Ectodermal cell (in vitro differentiated cells): ENCODE data around the gene LIPC.

Experiments used
- H3K27ac ChIP-seq: 2 replicates; pipeline ENCODE4 v1.7.0; 2013; ENCODE audit warnings: mild to moderate bottlenecking, low read depth, low read length; ENCODE audit not compliant: insufficient read depth, poor library complexity, severe bottlenecking
- H3K27me3 ChIP-seq: 2 replicates; pipeline ENCODE4 v1.7.0; 2013; ENCODE audit warnings: mild to moderate bottlenecking, low read length; ENCODE audit not compliant: insufficient read depth, control insufficient read depth, poor library complexity, severe bottlenecking
- H3K36me3 ChIP-seq: one replicate; pipeline ENCODE4 v1.7.0; 2013; ENCODE audit warnings: low read length; ENCODE audit not compliant: control insufficient read depth, insufficient read depth
- H3K4me1 ChIP-seq: one replicate; pipeline ENCODE4 v1.7.0; 2013; ENCODE audit warnings: low read length; ENCODE audit not compliant: control insufficient read depth, insufficient read depth
- H3K4me3 ChIP-seq: 2 replicates; pipeline ENCODE4 v1.7.0; 2013; ENCODE audit warnings: low read depth, low read length, control low read depth; ENCODE audit not compliant: insufficient read depth
- H3K9me3 ChIP-seq: 2 replicates; pipeline ENCODE4 v1.7.0; 2013; ENCODE audit warnings: mild to moderate bottlenecking, low read length, moderate library complexity; ENCODE audit not compliant: control insufficient read depth
- WGBS, 2 experiments: methylation state at CpG; one replicate each; pipeline ENCODE4 v1.1.7; 2013; ENCODE audit warnings: missing lambda C conversion rate in 2 of 2; 5-methylcytosine and 5-hydroxymethylcytosine counted together

Gene LIPC

DNA sequence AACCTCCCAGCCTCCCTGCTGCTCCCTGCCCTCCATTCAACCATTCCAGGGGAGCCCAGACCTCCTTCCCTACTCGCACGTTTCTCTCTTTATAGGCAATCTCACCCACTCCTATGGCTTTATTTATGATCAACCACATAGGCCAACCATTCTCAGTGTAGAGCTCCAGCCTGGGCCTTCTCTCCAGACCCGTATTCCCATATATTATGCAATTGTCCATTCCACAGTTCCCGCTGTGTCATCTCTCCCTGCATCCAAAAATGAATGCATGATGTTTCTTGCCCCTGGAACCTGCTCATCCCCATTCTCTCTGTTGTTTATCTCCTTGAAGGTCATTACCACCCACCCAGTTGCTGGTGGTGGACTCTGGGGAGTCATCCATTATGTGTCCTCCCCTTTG, 140.7 kb downstream of the LIPC start:
- Histone ChIP-seq H3K27ac (no peak overlapping the region), H3K4me1 (no peaks in the 10 kb centered on the region), H3K9me3 (no peaks in the 10 kb centered on the region), H3K27me3 (no peaks in the 10 kb centered on the region), H3K4me3 (no peak overlapping the region), H3K36me3 (no peaks in the 10 kb centered on the region)
- WGBS, 2 experiments: 88 to 90% methylated on average over 4 of the region's 4 CpGs

DNA sequence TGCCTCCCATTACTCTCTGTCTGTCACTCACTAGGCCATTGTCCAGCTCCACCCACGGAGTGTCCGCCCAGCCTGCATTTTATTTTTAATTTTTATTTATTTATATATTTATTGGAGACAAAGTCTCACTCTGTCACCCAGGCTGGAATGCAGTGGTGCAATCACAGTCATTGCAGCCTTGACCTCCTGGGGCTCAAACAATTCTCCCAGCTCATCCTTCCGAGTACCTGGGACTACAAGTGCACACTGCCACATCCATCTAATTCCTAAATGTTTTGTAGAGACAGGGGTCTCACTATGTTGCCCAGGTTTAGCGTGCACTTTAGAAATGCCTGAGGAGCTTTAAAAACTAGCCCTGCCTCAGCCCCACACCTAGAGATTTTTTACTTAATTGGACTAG, 141.5 kb downstream of the LIPC start:
- Histone ChIP-seq H3K27me3 (no peaks in the 10 kb centered on the region), H3K27ac (no peak overlapping the region), H3K4me3 (no peak overlapping the region), H3K4me1 (no peaks in the 10 kb centered on the region), H3K36me3 (no peaks in the 10 kb centered on the region), H3K9me3 (no peaks in the 10 kb centered on the region)
- WGBS, 2 experiments: 90 to 91% methylated on average over 3 to 4 of the region's 4 CpGs

DNA sequence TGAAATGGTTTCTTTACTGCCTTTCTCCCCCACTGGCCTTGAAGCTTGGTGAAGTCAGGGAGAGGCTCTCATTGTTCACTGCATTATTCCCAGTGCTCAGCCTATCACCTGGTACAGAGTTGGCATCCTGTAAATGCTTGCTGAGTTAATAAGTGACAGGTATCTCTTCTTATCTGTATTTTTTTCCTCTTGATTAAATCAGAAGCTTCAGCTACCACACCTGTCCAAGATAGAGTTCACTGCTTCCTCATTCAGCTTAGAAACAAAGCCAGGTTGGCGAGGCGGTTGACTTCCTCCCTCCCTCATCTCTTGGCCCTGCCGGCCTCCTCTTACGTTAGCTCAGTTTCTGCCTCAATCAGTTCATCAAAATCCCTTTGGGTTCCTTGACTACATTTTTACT, 142.8 kb downstream of the LIPC start:
- WGBS, 2 experiments: 94 to 97% methylated on average over 4 of the region's 4 CpGs
- no peaks in the 10 kb centered on the region for H3K27me3 ChIP-seq

DNA sequence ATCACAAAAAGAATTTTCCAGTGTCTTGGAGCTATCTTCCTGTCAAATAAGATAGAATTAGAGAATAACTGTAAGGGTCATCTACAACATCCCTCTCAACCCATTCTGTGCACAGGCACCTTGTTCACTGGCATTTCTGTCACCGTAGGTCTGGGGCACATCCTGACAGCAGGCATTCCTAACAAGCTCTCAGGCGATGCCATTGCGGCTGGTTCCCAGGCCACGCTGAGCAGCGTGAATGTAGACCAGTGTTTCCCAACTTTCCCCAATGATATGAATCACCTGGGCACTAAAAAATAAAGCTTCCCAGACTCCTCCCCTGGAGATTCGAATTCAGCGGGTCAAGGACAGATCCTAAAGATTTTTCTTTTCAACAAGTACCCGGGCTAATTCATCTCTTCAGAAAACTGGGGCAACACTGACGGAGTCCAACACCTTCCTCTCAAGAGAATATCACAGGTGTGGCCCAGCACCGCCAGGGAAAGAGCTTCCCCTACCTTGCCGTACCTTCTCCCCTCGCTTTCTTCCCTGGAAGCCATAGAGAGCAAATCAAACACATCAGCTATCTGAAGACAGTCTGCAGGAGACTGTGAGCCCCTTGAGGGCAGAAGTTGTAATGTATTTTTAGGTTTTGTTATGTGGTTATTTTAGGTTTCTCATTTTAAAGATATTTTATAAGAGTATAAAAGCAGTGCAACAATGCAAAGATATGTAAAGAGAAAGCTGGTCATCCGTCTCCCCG, 143.4 kb downstream of the LIPC start:
- Histone ChIP-seq H3K27me3 (no peaks in the 10 kb centered on the region), H3K36me3 (no peaks in the 10 kb centered on the region), H3K4me1 (no peaks in the 10 kb centered on the region), H3K4me3 (no peak overlapping the region), H3K27ac (no peak overlapping the region), H3K9me3 (no peaks in the 10 kb centered on the region)
- WGBS, 2 experiments: 92 to 93% methylated on average over 14 of the region's 14 CpGs

More for the DNA sequence above, 142.8 kb downstream of the LIPC start:
- Histone ChIP-seq H3K4me1 (no peaks in the 10 kb centered on the region), H3K4me3 (no peak overlapping the region), H3K9me3 (no peaks in the 10 kb centered on the region), H3K27ac (no peak overlapping the region), H3K36me3 (no peaks in the 10 kb centered on the region)

DNA sequence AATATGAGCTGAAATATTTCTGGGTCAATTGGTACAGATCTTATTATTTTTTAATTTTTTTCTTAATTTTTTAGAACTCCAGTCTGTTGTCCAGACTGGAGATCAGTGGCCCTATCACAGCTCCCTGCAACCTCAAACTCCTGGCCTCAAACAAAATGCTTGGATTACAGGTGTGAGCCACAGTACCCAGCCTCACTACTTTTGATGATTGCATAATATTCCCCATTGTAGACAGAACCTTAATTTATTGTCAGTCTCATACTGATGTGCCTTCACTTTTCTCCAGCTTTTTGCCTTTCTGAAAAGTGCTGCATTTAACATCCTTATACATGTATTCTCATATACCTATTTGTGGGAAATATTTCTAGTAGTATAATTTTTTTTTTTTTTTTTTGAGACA, 144.9 kb downstream of the LIPC start:
- Histone ChIP-seq H3K9me3 (no peaks in the 10 kb centered on the region), H3K4me1 (no peaks in the 10 kb centered on the region), H3K27me3 (no peaks in the 10 kb centered on the region), H3K4me3 (no peak overlapping the region), H3K36me3 (no peaks in the 10 kb centered on the region), H3K27ac (no peak overlapping the region)

DNA sequence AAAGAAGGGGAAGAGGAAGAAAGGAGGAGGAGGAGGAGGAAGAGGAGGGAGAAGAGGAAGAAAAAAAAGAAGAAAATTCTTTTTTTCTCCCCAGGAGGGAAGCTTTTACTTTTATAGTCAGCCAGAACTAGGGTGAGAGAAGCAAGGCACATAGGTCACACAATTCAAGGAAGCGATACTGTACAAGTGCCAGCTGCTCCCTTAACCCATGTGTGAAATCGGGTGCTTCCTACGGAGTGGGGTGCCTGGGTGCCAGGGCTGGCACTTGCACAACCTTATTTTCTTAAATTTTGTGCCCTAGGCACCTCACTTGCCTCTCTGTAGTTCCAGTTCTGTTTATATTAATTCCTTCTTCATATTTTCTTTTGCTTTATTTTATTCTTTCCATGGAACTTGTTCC, 150.4 kb downstream of the LIPC start:
- 96% methylated on average over 3 of the region's 3 CpGs for WGBS, 2 experiments

DNA sequence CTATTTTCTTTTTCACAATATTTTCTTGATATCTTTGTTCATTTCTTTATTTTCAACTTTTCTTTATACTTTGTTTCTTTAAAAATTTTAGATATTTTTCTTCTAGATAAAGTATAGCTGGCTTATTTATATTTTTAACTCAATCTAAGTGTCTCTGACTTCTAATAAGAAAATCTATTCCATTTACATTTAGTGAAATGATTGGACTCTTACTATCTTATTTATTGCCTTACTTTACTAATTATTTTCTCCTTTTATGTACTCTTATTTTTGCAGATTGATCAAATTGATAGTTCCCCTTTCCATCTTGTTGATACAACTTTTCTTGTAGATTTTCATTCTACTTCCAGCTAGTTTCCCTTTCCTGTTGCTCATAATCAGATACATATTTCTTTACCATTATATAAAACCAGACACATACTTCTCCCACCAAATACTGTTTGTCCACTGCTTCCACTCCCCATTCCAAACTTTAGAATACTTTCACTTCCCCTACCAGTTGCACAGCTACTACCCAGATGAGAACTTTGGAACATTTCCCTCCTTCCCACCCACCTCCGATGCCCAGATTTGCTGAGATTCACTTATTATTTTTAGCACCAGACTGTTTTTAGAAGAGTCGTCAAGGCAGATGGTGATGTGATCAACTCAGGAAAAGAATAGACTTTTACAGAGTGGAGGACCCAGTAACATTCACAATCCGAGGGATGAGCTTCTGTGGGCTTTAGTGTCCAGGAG, 151.5 kb downstream of the LIPC start:
- H3K36me3 ChIP-seq: no peaks in the 10 kb centered on the region
- H3K4me1 ChIP-seq: no peaks in the 10 kb centered on the region
- no peaks in the 10 kb centered on the region for H3K9me3 ChIP-seq
- no peaks in the 10 kb centered on the region for H3K27me3 ChIP-seq
- no peak overlapping the region for H3K27ac ChIP-seq
- 96 to 100% methylated on average over 3 of the region's 3 CpGs for WGBS, 2 experiments
- H3K4me3 ChIP-seq: no peak overlapping the region

More for the DNA sequence above, 150.4 kb downstream of the LIPC start:
- Histone ChIP-seq H3K9me3 (no peaks in the 10 kb centered on the region), H3K27me3 (no peaks in the 10 kb centered on the region), H3K27ac (no peak overlapping the region), H3K36me3 (no peaks in the 10 kb centered on the region), H3K4me3 (no peak overlapping the region), H3K4me1 (no peaks in the 10 kb centered on the region)

DNA sequence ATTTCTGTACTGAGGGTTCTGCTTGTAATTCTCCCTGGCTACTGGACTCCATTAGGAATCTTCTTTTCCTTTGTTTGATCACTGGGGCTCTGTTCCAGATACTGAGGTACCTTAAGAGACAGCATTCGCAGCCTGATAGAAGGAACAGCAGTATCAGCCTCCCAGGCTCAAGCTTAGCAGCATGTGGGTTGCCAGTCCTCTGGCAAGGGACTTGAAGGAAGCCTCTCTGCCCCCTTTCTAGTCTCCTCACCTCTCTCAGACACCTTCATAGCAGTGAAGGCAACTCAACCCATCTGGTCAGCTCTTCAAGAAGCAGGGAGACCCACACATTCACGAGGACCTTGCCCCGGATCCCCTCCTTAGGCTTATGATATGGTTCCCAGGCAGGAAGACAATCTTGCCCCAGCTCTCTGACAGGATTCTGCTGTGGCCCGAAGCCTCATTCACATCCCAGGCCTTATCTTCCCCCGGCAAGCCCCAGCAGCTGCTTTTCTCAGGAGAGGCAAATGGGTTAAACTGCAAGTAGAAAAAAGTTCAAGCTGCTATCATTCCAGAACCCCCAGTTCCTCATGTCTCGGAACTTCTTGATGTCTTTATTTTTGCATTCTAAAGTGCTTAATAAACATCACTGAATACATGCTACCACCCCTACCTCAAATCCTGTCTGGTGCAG, 153.1 kb downstream of the LIPC start:
- Histone ChIP-seq H3K9me3 (no peaks in the 10 kb centered on the region), H3K27ac (no peak overlapping the region), H3K27me3 (no peaks in the 10 kb centered on the region), H3K36me3 (no peaks in the 10 kb centered on the region), H3K4me3 (no peak overlapping the region), H3K4me1 (no peaks in the 10 kb centered on the region)
- WGBS, 2 experiments: 92% methylated on average over 6 of the region's 6 CpGs

DNA sequence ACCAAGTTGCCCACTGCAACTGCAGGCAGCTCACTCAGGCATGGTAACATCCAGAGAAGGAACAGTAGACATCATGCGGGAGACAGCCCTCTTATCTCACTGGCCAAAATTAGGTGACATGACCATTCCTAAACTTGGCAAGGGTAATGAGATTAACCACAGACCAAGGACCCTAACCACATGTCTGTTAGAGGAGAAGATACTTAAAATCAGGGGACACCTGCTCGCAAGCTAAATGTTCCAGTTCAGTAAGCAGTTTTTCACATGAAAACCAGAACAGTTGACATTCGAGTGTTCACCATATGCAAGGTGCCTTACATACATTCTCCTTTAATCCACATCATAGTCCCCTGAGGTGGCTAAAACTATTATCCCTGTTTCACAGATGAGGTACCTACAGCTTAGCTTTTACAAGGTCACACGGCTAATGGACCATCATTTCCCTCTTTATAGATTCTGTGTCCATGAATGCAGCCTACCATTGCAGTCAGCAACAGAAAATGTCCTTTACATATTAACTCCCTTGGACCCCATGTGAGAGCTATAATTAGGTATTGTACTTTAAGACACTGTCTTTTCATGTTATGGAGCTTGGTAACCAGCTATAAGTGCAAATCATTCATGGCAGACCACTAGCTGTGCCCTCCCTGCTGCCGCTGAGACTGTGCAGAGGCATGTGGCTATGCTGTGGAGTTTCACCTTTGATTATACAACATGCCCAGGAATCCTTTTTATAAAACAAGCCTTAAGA, 154.1 kb downstream of the LIPC start:
- Histone ChIP-seq H3K4me1 (no peaks in the 10 kb centered on the region), H3K36me3 (no peaks in the 10 kb centered on the region), H3K27ac (no peak overlapping the region), H3K4me3 (no peak overlapping the region), H3K27me3 (no peaks in the 10 kb centered on the region), H3K9me3 (no peaks in the 10 kb centered on the region)
- 93 to 95% methylated on average over 5 of the region's 5 CpGs for WGBS, 2 experiments

DNA sequence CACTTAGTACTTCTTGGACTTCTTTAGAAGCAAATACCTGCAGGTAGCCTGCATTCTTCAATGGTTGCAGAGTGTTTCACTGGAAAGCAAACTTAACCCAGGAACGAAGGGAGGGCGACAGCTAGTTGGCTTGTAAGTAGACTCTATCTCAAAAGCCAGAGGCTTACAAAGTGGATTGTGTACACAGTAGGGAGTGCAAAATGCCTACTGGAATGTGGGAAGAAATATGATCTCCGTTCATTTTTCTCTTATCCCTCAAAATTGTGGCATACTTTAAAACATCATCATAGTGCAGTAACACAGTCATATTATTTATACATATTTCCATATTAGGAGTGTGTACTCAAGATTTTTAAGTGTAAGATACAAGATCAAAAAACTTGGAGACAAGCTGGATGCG, 155.7 kb downstream of the LIPC start:
- H3K36me3 ChIP-seq: no peaks in the 10 kb centered on the region
- H3K27me3 ChIP-seq: no peaks in the 10 kb centered on the region
- H3K4me1 ChIP-seq: no peaks in the 10 kb centered on the region
- H3K27ac ChIP-seq: no peak overlapping the region
- H3K4me3 ChIP-seq: no peak overlapping the region
- WGBS, 2 experiments: 96 to 98% methylated on average over 3 to 4 of the region's 4 CpGs
- no peaks in the 10 kb centered on the region for H3K9me3 ChIP-seq
